ENCODE data around the gene GPR137C.
A peak's percentile ranks its signal among the peaks of the same experiment; 100 is the strongest.
"Not testable (repeated sequence)": the region's sequence is repeated elsewhere in the genome, so short reads cannot be mapped to it uniquely, and the experiment has no call there.

GPR137C gene

DNA sequence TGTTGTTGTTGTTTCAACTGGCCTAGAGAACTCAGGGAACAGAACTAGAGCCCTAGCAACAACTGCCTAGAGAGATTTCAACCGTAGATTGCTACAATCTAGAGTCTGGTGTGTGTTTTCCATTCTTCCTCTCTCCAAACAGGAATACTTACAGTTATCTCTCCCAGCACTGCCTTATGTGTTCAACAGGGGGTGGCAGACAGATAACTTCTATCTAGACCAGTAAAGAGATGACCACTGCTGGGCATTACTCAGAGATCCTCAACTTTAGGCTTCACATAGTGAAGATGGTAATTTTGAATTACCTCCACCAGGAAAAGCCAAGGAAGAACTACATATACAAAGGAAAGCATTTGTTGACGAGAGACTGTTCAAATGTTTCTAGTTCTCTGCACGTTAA, 5.1 kb upstream of the GPR137C start:
- DNase-seq (ENCODE audit: insufficient read length, low spot score) = no peak
- no peak for TF ChIP-seq POLR2A (IDR thresholded peaks at IDR 0.05; ENCODE audit: low read depth, low read length)
- no peak for FAIRE-seq

- FAIRE-seq = no peak
- no peak for TF ChIP-seq POLR2A (IDR thresholded peaks at IDR 0.05; ENCODE audit: low read depth, low read length)
- no peak for DNase-seq (ENCODE audit: insufficient read length, low spot score)
Observed at GRCh38 chr14:52550661-52551060, 2.0 kb upstream of the GPR137C start.

DNA sequence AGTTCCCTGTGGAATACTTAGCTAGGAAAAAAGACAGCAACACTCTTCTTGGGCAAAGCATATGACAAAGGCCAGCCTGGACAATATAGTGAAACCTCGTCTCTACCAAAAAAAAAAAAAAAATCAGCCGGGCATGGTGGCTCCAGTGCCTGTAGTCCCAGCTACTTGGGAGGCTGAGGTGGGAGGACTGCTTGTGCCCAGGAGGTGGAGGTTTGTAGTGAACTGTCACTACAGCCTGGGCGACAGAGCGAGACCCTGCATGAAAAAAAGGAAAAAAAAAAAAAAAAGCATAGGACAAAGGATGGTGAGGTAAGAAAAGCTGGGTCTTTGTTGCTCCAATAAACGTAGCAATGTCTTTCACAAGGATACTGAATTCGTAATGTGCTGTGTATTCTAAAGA, 1.4 kb upstream of the GPR137C start:
- DNase-seq (ENCODE audit: insufficient read length, low spot score) (no peak), FAIRE-seq (no peak)

GRCh38 chr14:52551696-52552062, 957 bp upstream of the GPR137C start:
- no peak for TF ChIP-seq POLR2A (IDR thresholded peaks at IDR 0.05; ENCODE audit: low read depth, low read length)
- FAIRE-seq (peak; percentile 66), DNase-seq (ENCODE audit: insufficient read length, low spot score) (no peak)

More for the DNA sequence above, 1.4 kb upstream of the GPR137C start:
- no peak for TF ChIP-seq POLR2A (IDR thresholded peaks at IDR 0.05; ENCODE audit: low read depth, low read length)

- no peak for FAIRE-seq
- TF ChIP-seq POLR2A (IDR thresholded peaks at IDR 0.05; ENCODE audit: low read depth, low read length) = no peak
- no peak for DNase-seq (ENCODE audit: insufficient read length, low spot score)
Observed at GRCh38 chr14:52553002-52553670, 500 bp downstream of the GPR137C start.

GRCh38 chr14:52553671-52554575, 1.3 kb downstream of the GPR137C start:
- peak; percentile 87 for FAIRE-seq
- DNase-seq (ENCODE audit: insufficient read length, low spot score) = no peak
- no peak for TF ChIP-seq POLR2A (IDR thresholded peaks at IDR 0.05; ENCODE audit: low read depth, low read length)

- no peak for TF ChIP-seq POLR2A (IDR thresholded peaks at IDR 0.05; ENCODE audit: low read depth, low read length)
- FAIRE-seq (no peak), DNase-seq (ENCODE audit: insufficient read length, low spot score) (no peak)
Observed at GRCh38 chr14:52558688-52559087, 6.1 kb downstream of the GPR137C start.

DNA sequence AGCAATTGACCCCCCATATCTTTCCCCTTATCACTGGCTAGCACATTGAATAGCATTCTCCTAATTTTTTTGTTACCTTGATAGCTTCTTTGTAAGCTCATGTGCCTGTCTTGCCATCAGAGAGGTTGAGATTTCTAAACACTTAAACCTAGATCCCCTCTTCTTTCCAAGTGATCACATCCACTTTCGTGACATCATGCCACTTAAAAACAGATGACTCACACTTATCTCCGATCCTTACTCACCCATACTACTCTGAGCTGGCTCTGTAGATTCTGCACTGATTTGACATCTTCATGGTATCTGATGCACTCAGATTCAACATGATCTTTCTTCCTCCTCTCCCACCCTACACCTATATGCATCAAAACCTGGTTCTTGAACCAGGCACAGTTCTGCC, 10.5 kb downstream of the GPR137C start:
- FAIRE-seq (peak; percentile 89), DNase-seq (ENCODE audit: insufficient read length, low spot score) (peak; percentile 26)

DNA sequence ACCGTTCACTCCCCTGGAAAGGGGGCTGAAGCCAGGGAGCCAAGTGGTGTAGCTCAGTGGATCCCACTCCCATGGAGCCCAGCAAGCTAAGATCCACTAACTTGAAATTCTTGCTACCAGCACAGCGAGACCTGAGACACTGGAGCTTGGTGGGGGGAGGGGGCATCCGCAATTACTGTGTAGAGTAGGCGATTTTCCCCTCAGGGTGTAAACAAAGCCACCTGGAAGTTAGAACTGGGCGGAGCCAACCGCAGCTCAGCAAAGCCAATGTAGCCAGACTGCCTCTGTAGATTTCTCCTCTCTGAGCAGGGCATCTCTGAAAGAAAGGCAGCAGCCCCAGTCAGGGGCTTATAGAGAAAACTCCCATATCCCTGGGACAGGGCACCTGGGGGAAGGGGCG, 15.8 kb downstream of the GPR137C start:
- FAIRE-seq; DNase-seq (ENCODE audit: insufficient read length, low spot score): not testable (repeated sequence)

More for the DNA sequence above, 10.5 kb downstream of the GPR137C start:
- no peak for TF ChIP-seq POLR2A (IDR thresholded peaks at IDR 0.05; ENCODE audit: low read depth, low read length)

GRCh38 chr14:52575858-52576257, 23.2 kb downstream of the GPR137C start:
- DNase-seq (ENCODE audit: insufficient read length, low spot score) = no peak
- no peak for FAIRE-seq
- no peak for TF ChIP-seq POLR2A (IDR thresholded peaks at IDR 0.05; ENCODE audit: low read depth, low read length)

GRCh38 chr14:52583544-52583943, 30.9 kb downstream of the GPR137C start:
- no peak for TF ChIP-seq POLR2A (IDR thresholded peaks at IDR 0.05; ENCODE audit: low read depth, low read length)
- FAIRE-seq (no peak), DNase-seq (ENCODE audit: insufficient read length, low spot score) (no peak)

GRCh38 chr14:52589646-52590045, 37.0 kb downstream of the GPR137C start:
- no peak for DNase-seq (ENCODE audit: insufficient read length, low spot score)
- TF ChIP-seq POLR2A (IDR thresholded peaks at IDR 0.05; ENCODE audit: low read depth, low read length) = no peak
- FAIRE-seq = no peak

GRCh38 chr14:52590318-52590717, 37.7 kb downstream of the GPR137C start:
- no peak for DNase-seq (ENCODE audit: insufficient read length, low spot score)
- no peak for TF ChIP-seq POLR2A (IDR thresholded peaks at IDR 0.05; ENCODE audit: low read depth, low read length)
- no peak for FAIRE-seq

DNA sequence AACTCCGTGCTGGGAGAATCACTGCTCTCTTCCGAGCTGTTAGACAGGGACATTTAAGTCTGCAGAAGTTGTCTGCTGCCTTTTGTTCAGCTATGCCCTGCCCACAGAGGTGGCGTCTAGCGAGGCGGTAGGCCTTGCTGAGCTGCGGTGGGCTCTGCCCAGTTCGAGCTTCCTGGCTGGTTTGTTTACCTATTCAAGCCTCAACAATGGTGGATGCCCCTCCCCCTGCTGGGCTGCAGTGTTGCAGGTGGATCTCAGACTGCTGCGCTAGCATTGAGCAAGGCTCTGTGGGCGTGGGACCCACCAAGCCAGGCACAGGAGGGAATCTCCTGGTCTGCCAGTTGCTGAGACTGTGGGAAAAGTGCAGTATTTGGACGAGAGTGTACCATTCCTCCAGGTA, 43.7 kb downstream of the GPR137C start:
- no peak for TF ChIP-seq POLR2A (IDR thresholded peaks at IDR 0.05; ENCODE audit: low read depth, low read length)
- FAIRE-seq (no peak), DNase-seq (ENCODE audit: insufficient read length, low spot score) (no peak)

DNA sequence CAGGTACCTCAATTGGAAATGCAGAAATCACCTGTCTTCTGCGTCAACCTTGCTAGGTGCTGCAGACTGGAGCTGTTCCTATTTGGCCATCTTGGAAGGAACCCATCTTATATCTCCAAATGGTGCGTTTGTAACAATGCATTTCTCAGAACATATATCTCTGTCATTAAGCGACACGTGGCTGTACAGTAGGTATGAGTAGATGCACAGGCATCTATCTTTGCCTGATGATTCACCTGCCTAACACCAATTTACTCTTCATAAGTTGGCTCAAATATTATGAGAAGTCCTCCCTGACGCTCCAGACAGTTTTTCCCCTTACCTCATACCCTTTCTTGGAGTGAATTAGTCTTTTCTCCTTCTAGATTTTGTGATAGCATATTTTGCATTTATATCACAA, 44.2 kb downstream of the GPR137C start:
- no peak for DNase-seq (ENCODE audit: insufficient read length, low spot score)
- TF ChIP-seq POLR2A (IDR thresholded peaks at IDR 0.05; ENCODE audit: low read depth, low read length) = no peak
- FAIRE-seq = no peak

Data from H54 (cell line).